HuH-7 (cell line): Measurements from ENCODE around the gene RSAD2.

Source experiments
- DNase-seq: peaks from one replicate; pipeline ENCODE4 v3.0.0; 2011; ENCODE audit warnings: low spot score

The RSAD2 gene

DNA sequence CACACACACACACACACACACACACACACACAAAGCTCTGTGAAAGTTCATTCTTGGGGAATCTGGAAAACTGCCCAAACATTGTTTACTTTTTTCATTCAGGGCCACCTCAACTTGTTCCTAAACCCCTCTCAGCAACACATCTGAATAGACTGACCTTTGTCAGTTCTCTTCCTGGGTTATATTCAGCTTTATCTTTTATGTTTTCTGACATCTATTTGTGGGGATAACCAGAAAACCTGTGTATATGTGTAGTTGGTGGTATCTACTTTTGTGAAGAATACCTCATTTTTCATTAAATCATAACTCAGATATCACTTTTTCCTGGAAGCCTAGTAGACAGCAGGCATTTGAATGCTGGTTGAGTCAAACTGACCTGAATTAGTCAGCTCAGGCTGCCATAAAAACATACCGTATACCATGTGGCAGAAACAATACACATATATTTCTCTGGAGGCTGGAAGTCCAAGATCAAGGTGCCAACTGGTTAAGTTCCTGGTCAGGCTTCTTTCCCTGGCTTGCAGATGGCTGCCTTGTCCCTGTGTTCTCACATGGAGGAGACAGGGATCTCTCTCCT is 28.7 kb downstream of the RSAD2 start:
- DNase-seq, result no peak

DNA sequence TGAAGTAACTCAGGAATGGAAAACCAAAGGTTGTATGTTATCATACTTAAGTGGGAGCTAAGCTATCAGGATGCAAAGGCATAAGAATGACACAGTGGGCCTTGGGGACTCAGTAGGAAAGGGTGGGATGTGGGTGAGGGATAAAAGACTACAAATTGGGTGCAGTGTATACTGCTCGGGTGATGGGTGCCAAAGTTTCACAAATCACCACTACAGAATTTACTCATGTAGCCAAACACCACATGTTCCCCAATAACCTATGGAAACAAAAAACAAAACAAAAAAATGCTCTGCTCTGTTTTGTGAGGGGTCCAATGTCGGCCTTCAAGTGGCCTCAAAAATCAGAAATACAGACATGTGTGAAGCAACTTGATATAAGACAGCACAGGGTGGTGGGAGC is 30.7 kb downstream of the RSAD2 start:
- no peak for DNase-seq

DNA sequence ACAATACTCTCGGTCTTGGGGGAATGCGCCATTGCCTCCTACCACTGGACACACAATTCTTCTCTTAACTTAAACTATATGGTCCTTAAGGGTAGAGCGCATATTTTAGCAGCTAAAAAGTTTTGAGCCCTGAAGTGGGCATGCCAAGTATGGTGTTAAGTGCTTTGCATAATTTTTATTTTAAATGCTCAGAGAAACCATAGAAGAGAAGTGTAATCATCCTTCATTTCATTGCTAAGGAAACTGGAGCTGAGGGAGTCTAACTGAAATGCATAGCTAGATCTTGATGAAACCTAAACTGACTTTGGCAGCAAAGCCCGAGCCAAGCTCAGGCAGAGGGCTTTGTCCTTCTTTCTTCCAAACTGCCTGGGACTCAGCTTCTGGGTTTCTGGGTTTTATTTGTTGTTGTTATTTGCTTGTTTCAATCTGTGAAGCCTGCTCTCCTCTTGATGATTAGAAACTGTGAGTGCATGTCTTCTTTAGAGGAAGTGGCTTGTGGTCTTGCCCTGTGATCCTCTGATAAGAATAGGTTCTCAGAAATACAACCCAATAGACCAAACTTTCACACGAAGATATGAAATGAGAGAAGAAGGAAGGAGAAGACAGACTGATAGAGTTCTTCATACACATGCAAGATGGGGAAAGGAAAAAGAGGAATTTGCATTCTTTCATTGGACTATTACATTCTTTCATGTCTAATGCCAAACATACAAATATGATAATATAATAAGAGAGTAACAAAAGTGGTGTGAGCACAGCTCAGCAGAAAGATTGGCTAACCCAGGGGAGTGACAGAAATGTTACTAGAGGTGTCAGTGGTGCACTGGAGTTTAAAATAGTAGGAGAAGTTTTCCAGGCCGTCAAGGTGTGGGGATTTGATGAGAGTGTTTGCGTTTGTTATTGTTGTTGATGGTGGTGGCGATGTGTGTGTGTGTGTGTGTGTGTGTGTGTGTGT is 32.1 kb downstream of the RSAD2 start:
- no peak for DNase-seq

DNA sequence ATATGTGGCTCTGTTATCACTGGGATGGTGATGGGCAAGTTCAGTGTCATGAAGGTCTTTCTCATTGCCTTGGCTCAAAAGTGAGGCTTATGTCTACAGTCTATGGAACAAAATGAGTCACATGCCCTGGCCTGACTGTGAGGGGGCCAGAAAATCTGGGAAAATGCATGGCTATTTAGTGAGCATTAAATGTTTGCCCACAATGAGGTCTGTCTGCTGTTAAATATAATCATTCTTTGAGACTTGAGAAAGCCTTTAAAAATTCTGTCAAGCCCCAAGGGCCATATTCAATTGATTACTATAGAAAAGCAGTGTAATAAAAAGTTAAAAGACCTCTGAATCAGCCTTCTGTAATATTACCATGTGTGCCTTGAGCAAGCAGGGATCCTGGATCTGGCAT is 34.1 kb downstream of the RSAD2 start:
- DNase-seq, result no peak

DNA sequence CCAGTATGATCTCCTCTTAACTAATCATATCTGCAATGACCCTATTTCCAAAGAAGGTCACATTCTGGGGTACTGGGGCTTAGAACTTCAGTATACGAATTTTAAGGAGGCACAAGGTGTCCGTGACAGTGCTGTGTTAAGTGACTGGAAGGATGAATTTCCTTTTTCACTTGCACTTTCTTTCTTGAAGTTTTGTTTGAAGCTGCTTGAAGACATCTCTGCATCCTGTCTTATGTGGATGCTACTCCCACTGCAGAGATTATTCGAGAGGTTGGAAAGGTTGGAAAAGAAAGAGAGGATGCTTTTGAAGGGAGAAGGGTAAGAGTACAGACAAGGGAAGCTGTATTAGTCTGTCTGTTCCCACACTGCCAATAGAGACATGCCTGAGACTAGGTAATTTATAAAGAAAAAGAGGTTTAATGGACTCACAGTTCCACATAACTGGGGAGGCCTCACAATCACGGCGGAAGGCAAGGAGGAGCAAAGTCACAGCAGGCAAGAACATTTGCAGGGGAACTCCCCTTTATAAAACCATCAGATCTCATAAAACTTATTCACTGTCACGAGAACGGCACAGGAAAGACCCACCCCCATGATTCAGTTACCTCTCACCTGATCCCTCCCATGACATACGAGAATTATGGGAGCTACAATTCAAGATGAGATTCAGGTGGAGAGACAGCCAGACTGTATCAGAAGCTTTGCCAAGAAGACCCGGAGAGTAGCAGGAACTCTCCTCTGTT is 36.0 kb downstream of the RSAD2 start:
- DNase-seq, result no peak

- DNase-seq, result no peak
Observed at GRCh38 chr2:6914828-6915227, 37.3 kb downstream of the RSAD2 start.

DNA sequence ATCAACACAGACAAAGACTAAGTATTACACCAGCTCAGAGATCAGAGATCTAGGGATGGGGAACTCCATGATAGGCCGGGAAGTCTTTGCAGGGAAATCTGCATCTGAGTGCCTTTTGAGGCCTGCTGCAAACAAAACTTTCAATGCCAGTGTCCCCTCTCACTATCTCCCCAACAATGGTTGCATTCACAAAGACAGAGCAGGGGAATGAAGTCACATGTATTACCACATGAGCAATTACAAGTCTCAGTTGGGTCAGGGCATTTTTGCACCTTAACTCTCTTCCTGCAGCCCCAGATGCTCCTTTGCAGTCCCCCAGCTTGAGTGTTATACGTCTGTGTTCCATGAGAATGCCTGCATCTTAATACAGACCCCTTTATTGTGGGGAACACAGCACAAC is 37.8 kb downstream of the RSAD2 start:
- DNase-seq, result no peak

DNA sequence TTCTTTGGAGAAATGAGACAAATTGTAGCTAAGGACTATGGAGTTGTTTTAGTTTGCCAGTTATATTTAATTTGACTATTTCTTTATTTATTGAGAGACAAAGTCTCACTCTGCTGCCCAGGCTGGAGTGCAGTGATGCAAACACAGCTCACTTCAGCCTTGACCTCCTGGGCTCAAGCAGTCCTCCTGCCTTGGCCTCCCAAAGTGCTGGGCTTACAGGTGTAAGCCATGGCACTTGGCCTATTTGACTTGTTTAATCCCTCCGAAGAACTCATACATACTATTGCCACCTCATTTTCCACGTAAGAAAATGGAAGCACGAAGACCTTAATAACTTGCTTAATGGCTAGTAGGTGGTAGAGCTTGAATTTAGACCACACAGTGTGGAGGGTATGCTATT is 38.6 kb downstream of the RSAD2 start:
- DNase-seq, result no peak

DNA sequence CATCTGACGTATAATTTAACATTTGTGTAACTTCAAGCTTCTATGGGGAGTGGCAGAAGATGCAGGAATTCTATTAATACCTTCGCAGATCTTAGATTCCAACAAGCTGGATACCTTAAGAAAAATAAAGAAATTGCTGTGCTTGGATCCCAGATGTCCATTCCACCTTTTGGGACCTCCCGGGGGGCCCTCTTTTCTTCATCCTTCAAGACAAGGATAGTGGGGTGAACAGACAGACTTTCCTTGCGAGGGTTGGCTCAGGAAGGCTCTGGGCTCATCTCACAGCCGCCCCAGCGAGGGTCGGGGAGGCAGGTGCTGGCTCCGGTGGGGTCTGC is 39.1 kb downstream of the RSAD2 start:
- DNase-seq, result no peak

- DNase-seq, result peak; percentile 76
Observed at GRCh38 chr2:6917071-6917760, 39.6 kb downstream of the RSAD2 start, which contains the start of gene RNF144A. TSS of gene RNF144A (plus strand) at chr2:6917412. CDS start at chr2:6996927, 79,515 bp downstream.

DNA sequence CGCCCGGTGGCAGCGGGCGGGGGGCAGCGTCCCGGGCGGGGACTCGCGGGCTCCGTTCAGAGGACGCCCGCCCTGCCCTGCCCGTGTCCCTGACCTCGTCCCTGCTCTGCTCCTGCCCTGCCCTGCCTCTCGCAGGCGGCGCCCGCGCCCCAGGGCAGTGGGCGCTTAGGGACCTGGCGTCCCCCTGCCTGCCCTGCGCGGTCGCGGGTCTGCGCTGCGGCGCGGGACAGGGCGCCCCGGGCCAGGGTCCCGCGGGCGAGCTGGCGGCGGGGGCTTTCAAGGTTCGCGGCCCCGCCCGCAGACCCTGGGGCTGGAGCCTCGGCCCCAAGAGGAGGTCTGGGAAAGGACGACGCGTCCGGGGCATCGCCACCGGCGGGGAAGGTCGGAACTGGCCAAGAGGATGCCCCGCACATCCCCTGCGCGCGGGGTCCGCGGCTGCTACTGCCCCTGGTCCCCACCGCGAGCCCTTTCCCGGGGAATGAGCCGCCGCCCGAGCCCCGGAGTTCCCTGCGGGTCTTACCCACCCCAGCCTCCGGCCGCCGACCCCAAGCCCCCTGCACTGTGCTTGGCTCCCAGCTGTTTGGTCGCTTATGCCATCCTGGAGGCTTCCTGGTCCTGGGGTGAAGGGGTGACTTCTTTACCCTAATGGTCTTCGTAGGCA is 40.3 kb downstream of the RSAD2 start:
- no peak for DNase-seq

DNA sequence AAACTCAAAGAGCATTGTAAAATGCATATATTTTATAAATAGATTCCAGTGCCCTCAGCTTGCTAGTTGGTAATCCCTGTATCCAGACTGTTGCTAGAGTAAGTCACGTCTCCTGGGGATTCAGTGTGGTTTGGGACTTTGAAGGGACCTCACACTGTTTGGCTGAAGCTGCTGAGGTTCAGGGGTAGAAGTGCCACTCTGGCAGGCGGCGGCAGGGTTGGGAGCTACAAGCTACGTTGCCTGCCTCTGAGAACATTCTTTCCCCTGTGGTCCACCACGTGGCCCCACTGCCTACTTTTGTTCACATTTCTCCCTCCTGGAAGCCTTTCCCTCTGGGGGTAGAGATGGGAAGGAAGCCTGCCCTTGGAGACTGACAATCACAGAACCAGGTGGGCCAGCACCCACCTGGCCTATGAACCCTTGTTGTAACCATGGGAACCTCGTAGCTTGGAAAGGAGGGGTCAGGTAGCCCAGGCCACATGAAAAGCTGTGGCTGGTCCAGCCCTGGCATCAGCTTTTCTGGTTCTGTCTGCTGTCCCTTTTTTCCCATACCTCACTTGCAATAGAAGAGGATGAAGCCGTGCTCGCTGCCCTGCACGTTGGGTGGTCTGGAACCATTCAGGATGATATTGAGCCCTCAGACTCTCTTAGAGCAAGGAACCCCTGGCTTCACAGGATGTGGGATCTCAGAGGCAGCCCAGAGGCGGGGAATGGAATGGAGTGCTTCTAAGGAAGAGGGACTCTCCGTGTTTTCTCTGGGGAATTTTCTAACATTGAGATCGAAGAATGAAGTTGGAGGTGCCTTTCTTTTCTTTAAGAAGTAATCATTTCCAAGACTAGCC is 42.5 kb downstream of the RSAD2 start:
- DNase-seq, result no peak

DNA sequence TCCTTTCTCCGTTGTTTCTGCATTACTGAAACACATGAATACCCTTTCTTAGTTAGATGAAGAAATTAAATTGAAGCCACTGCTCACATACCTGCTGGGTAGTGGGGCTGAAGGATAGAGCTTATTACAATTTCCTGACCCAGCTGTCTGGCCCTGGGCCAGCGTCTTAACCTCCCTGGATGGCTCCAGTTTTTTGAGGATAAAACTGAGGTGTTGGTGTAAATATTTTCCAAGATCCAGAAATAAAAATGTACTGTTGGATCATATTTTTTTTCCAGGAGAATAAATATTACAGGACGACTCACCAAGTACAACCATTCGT is 43.1 kb downstream of the RSAD2 start:
- DNase-seq, result no peak

DNA sequence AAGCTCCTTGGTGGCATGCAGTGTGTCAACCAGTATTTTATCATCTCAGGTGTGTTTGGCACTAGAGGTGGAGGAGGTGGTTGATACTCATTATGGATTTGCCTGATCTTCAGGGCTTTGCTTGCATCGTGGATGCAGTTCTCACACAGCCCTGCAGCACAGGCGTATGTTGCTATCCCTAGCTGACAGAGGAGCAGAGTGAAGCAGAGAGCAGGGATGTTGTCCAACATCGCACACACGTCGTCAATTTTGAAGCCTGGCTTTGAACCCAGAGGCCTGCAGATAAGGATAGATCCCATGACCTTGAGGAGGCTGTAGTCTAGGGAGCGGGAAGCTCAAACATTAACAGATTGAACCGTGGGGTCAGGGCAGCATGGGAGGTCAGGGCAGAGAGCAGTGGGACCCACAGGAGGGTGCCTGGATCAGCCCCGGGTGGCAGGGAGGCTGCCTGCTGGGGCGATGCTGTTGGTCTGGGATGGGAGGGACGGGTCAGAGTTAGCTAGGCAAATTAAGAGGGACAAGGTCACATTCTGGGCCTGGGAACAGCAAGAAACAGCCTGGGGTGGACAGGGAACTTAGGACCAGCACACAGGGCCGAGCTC is 43.8 kb downstream of the RSAD2 start:
- peak; percentile 58 for DNase-seq

DNA sequence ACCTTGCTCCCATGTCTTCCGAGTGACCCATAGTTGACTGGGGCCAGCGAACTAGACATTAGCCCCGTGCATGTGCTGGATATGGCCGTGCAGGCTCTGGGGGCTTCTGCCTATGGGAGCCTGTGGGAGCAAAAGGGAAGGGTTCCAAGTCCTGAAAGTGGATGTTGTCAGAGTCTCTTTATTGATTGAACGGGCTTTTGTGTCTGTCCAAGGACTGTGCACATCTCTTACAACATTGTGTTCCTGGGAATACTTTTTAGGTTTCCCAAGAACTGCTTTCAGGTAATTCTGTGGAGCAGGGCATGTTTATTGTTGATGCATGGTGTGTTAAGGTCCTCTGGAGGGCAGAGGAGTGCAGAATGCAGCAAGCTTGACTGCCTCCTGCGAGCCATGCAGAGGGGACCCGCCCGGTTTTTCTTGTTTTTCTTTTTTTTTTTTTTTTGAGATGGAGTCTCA is 44.7 kb downstream of the RSAD2 start:
- DNase-seq, result peak; percentile 40

GRCh38 chr2:6923319-6923718 is 45.7 kb downstream of the RSAD2 start:
- no peak for DNase-seq

DNA sequence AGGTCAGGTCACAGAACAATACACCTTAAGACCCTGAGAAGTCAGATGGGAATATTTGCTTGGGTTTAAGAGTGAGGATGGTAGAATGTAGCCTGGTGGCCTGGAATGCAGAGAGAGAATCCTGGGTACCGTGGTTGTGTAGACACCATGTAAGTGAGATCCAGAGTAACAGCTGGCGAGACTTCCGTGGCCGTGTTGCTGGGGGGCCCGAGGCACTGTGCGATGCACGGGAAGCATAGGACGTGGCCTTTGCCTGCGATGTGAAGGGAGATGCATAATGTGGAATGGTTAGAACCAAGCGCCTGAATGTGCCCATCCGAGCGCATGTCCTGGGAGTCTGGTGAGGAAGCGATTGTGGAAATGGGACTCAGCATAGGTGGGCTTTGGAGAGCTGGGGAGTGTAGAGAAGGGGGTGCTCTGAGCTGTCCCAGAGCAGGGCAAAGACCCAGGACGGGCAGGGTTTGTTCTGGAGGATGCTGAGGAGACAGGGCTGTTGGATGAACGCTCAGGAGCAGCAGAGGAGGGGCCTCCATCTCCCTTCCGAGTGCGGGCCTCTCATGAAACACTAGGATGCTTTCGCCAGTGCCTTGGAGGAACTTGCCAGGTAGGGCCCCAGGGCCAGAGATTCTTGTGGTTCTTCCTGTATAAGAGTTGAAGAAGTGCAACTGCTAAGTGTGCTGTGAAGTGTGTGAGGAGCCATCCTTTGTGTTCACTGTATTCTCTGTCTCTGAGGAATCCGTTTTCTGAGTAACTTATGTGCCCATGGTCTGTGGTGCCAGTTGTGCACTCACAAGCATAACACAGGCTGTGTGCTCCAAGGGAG is 46.7 kb downstream of the RSAD2 start:
- DNase-seq, result no peak

DNA sequence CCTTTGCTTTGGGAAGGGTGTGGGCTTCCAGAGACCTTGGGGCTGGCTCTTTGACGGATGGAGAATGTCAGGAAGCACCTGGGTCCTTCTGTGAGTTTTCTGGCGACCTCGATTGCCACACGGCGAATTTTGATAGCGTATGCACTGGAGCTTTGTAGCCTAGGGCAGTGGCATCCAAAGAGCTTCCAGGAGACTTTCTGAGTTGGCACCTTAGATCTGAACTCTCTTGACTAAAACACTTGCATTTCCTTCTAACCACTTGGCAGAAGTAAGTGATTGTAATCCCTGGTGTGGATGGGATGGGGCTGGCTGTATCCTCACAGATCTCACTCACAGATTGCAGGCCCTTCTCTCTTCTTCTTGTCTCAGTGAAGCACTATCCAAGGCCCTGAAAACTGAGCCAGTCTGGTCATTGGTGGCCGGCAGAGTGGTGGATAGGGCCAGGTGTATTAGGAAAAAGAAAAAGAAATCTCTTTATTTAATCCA is 47.4 kb downstream of the RSAD2 start:
- no peak for DNase-seq

DNA sequence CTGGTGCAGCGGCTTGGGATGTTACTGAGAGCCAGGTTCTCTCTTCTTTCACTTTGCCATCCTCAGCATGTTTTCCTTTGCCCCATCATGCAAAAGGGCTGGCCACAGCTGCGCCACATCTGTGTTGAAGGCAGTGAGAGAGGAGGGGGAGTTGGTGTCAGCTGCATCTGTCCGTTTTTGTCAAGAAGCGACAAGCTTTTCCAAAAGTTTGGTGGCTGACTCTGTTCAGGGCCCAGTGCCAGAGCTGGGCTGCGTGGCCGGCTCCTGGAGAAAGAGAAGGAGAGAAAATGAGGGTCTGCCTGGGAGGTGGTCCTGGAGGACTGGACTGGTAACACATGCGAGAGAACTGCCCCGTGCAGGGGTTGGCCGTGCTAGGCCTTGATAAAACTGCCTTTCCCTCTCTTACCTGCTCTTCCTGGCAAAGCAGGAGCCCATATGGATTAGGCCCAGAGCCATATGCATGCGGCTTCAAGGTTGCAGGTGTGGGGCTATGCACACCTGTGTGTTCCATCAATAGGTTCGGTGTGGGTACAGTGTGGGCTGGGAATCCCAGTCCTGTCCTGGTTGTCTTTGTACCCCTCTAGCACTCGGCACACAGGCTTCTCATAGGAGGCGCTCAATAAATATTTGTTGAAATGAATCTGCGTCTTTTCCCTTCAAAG is 48.6 kb downstream of the RSAD2 start:
- no peak for DNase-seq
